ENCODE results near the gene ARID3A. TPM values are rescaled to one million over a fixed set of nuclear protein-coding genes. Genes with fewer than 3 reads are reported as not detected.

Gene ARID3A
- total RNA-seq, 1 donor from 2014 or later: 35.6 TPM

DNA sequence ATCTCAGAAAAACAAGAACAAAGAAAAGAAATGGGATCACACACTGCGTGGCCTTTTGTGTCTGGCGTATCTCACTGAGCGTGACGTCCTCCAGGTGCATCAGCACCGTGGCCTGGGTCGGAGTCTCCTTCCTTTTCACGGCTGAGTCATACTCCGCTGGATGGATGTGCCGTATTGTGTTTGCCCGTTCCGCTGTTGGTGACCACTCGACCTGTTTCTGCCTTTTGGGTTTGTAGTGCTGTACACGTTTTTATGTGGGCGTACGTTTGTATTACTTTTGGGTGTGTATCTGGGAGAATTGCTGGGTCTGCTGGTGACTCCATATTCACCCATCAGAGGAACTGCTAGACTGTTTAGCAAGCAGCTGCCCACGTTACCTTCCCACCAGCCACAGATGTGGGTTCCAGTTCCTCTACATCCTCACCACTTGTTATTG lies 11.4 kb downstream of the ARID3A start:
- H3K27me3 Mint-ChIP-seq: no peaks in the 10 kb centered on the region
- intact Hi-C loops (cut with micrococcal nuclease): no loop called here
- peak; percentile 83 for DNase-seq
- H3K36me3 Mint-ChIP-seq (ENCODE audit: low read depth): peaks cover 30% of the 10 kb centered on the region
- peak overlapping the region; percentile 46 for H3K4me3 Mint-ChIP-seq
- peaks cover 22% of the 10 kb centered on the region for H3K4me1 Mint-ChIP-seq
- peak overlapping the region; percentile 16 for H3K27ac Mint-ChIP-seq
- H3K9me3 Mint-ChIP-seq: no peaks in the 10 kb centered on the region

DNA sequence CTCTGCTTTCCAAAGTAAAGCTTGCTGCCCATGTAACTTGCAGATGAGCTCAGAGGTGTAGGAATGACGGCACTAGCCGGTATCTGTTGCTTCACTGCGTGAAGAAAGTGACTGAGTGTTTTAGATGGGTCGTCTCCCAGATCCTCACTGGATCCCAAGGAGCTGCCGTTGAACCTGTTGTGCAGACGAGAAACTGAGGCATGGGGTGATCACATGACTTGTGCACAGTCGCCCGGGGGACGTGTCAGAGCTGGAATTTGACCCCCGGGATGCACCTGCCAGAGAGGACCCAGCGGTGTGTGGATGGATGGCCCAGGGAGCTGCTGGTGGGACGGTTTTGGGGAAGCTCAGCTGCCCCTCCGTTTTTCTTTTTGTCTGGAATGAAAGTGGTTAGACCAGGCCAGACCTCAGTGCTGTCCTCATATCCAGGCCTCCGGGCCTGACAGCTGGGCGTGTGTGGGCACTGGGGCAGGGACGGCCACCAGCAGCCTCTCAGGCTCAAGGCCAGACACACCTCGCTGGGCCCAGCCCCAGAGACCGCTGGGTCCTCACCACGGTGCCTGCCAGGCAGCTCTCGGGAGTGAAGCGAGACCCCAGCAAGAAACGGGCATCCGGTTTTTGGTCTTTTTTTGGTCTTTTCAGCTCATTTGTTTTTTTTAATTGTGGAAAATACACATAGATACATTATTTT lies 12.5 kb downstream of the ARID3A start:
- Mint-ChIP-seq H3K27me3 (no peaks in the 10 kb centered on the region), H3K9me3 (no peaks in the 10 kb centered on the region), H3K4me3 (no peak overlapping the region), H3K27ac (no peak overlapping the region), H3K36me3 (ENCODE audit: low read depth) (peaks cover 31% of the 10 kb centered on the region), H3K4me1 (peaks cover 19% of the 10 kb centered on the region)
- intact Hi-C loops (cut with micrococcal nuclease): no loop called here
- no peak for DNase-seq

DNA sequence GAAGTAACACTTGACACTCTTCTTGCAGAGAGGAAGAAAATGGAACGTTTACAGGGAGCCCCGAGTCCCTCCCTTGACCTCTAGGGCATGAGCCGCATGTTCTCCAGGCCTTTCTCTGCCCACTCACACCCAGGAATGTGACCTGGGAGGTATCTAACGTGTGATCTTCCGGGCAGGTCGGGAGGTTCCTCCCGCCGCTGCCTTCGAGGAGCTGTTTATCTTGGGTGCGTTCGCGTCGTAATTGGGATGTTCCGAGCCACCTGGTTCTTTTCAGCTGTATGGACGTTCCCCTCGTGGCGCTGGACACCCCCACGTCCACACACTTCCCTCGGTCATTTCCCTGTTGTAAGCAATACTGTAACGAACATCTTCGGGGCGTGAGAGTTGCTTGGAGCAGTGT lies 13.6 kb downstream of the ARID3A start:
- no peak overlapping the region for H3K27ac Mint-ChIP-seq
- peaks cover 33% of the 10 kb centered on the region for H3K36me3 Mint-ChIP-seq (ENCODE audit: low read depth)
- H3K4me3 Mint-ChIP-seq: no peak overlapping the region
- no peaks in the 10 kb centered on the region for H3K27me3 Mint-ChIP-seq
- no peak for DNase-seq
- no peaks in the 10 kb centered on the region for H3K9me3 Mint-ChIP-seq
- intact Hi-C loops (cut with micrococcal nuclease): no loop called here
- peaks cover 19% of the 10 kb centered on the region for H3K4me1 Mint-ChIP-seq

DNA sequence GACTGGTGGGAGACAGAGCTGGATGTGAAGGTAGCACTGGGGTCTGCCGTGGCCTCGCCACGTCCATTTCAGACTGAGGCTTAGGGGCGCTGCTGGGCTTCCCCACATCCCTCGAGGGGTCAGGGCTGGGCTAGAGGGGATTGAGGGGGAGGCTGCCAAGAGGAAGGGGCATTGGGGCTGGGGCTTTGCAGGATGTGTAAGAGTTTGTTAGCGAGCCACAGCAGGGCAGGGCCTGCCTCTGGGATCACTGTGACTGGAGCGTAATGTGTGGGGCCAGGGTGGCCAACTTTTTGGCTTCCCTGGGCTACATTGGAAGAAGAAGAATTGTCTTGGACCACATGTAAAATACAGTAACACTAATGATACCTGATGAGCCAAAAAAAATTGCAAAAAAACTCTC lies 14.1 kb downstream of the ARID3A start:
- peaks cover 33% of the 10 kb centered on the region for H3K36me3 Mint-ChIP-seq (ENCODE audit: low read depth)
- peak overlapping the region; percentile 75 for H3K4me3 Mint-ChIP-seq
- H3K27ac Mint-ChIP-seq: peak overlapping the region; percentile 16
- no peaks in the 10 kb centered on the region for H3K9me3 Mint-ChIP-seq
- intact Hi-C loops (cut with micrococcal nuclease): no loop called here
- peaks cover 20% of the 10 kb centered on the region for H3K4me1 Mint-ChIP-seq
- DNase-seq: no peak
- H3K27me3 Mint-ChIP-seq: no peaks in the 10 kb centered on the region

DNA sequence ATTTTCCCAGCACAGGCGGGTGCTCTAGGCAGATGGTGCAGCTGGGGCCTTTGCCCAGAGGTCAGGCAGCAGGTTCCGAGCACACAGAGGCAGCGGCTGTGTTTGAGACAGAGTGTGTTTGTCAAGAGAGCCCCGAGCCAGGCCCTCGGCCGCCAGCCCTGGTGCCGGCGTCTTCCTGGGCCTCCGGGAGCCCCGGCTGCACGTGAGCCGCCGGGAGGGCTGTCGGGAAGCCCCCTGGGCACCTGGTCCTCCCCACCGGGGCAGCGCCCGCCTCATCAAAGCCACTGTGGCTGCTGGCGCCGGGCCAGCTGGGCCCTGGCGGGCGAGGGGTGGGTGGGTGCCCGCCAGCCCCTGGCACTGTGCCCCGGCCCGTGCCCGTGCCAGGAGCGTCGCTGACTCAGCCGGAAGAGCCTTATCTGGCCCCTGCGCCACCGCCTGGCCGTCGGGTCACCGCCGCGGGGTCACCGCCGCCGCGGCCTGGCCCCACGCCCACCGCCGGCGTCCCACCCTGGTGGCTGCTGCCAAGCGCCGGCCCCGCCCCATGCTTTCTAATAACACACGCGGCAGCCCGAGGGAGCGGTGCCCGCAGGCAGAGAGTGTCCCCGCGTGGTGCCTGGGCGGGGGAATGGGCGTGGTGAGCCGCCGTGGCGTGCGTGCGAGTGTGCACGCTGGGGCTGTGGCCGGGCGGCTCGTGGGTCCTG lies 14.9 kb downstream of the ARID3A start:
- no peaks in the 10 kb centered on the region for H3K27me3 Mint-ChIP-seq
- H3K4me3 Mint-ChIP-seq: peak overlapping the region; percentile 75
- intact Hi-C loops (cut with micrococcal nuclease): no loop called here
- DNase-seq: peak; percentile 86
- H3K4me1 Mint-ChIP-seq: peaks cover 20% of the 10 kb centered on the region
- H3K27ac Mint-ChIP-seq: no peak overlapping the region
- H3K36me3 Mint-ChIP-seq (ENCODE audit: low read depth): peaks cover 28% of the 10 kb centered on the region
- no peaks in the 10 kb centered on the region for H3K9me3 Mint-ChIP-seq

DNA sequence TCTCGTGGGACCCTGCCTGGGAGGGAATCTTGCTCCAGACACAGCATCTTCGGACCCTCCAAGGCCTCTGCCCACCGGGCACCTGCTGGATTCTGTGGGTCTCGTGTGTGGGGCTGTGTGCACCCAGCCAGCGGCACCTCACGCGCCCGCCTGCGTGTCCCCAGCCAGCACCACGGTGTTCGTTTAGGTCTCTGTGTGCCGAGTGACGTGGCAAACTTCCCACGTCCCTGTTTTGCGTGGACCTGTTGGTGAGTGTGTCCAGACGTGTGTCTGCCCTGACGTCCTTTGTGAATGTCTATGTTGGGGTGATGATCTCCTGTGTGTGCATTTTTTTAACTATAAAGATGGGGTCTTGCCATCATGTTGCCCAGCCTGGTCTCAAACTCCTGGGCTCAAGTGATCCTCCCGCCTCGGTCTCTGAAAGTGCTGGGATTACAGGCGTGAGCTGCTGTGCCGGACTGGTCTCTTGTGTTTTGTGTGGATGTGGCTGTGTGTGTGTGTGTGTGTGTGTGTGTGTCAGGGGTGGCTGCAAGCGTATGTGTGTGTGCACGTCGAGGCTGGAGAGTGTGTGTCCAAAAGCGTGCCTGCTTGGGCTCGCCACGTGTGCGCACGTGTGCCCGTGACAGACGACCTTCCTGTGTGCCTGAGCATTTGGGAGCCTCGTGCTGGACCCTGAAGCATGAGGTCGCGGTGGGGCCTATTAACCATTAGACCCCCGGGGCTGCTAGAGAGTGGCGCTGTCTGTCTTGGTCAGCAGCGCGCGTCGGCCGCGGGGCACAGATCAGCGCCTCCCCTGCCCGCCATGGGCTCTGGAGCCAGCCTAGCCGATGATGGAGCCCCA lies 15.7 kb downstream of the ARID3A start:
- H3K4me3 Mint-ChIP-seq: peak overlapping the region; percentile 72
- H3K9me3 Mint-ChIP-seq: no peaks in the 10 kb centered on the region
- DNase-seq: no peak
- intact Hi-C loops (cut with micrococcal nuclease): no loop called here
- H3K36me3 Mint-ChIP-seq (ENCODE audit: low read depth): peaks cover 28% of the 10 kb centered on the region
- no peaks in the 10 kb centered on the region for H3K27me3 Mint-ChIP-seq
- no peak overlapping the region for H3K27ac Mint-ChIP-seq
- H3K4me1 Mint-ChIP-seq: peaks cover 20% of the 10 kb centered on the region

DNA sequence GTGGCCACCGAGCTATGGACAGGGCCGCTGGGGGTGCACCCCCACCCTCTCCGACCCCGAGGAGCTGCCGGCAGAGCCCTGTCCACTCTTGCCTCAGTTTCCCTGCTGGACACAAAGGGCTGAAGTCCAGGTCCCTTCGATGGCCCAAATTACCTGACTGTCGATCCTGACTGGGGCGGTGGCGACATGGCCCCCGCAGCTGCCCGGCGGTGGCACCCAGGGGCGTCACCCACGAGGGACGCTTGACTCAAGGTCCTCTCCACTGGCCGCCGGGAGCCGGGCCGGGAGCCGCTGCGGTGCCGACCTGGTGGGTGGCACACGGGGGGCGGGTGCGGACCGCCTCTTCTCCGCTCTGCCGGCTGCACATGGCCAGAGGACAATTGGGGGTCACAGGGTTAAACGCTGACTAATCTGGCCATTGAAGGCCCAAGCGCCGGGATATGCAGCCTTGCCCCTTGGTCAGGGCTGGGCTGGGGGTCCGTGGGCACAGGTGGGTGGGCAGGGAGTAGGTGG lies 16.4 kb downstream of the ARID3A start:
- Mint-ChIP-seq H3K27ac (no peak overlapping the region), H3K36me3 (ENCODE audit: low read depth) (peaks cover 24% of the 10 kb centered on the region), H3K27me3 (no peaks in the 10 kb centered on the region), H3K9me3 (no peaks in the 10 kb centered on the region), H3K4me3 (no peak overlapping the region), H3K4me1 (peaks cover 18% of the 10 kb centered on the region)
- intact Hi-C loops (cut with micrococcal nuclease): no loop called here
- no peak for DNase-seq

DNA sequence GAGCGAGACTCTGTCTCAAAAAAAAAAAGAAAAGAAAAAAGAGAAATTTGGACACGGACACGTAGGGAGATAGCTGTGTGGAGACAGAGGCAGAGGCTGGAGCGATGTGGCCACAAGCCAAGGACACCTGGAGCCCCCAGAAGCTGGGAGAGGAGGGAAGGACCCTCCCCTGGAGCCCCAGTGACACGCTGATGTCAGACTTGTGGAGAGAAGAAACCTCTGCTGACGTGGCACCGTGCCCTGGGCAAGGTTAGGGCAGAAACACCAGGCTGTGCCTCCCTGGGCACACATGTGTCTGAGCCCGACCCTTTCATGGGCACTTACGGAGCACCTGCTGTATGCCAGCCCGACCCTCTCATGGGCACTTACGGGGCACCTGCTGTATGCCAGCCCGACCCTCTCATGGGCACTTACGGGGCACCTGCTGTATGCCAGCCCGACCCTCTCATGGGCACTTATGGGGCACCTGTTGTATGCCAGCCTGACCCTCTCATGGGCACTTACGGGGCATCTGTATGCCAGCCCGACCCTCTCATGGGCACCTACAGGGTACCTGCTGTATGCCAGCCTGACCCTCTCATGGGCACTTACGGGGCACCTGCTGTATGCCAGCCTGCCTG lies 17.8 kb downstream of the ARID3A start:
- Mint-ChIP-seq H3K4me3 (no peak overlapping the region), H3K9me3 (no peaks in the 10 kb centered on the region), H3K27me3 (no peaks in the 10 kb centered on the region), H3K27ac (no peak overlapping the region), H3K4me1 (peaks cover 12% of the 10 kb centered on the region), H3K36me3 (ENCODE audit: low read depth) (peaks cover 18% of the 10 kb centered on the region)
- intact Hi-C loops (cut with micrococcal nuclease): no loop called here
- no peak for DNase-seq

DNA sequence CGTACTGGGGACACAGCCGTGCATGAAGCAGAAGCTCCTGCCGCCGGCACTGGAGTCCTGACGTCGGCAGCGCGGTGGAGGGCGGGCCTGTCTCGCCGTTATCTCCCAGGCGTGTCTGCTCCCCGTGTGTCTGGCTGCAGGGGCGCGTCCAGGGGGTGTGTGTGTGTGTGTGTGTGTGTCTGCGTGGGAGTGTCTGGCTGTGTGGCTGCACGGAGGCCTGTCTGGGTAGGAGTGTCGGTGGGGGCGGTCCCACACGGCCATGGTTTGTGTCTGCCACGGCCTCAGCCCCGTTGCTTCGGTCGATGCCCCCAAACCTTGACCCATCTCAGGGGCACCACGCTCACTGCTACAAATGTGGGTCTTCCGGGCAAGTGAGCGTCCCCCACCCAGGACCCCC lies 18.3 kb downstream of the ARID3A start:
- intact Hi-C loops (cut with micrococcal nuclease): no loop called here
- H3K9me3 Mint-ChIP-seq: no peaks in the 10 kb centered on the region
- DNase-seq: no peak
- peaks cover 18% of the 10 kb centered on the region for H3K36me3 Mint-ChIP-seq (ENCODE audit: low read depth)
- peaks cover 12% of the 10 kb centered on the region for H3K4me1 Mint-ChIP-seq
- H3K27me3 Mint-ChIP-seq: no peaks in the 10 kb centered on the region
- no peak overlapping the region for H3K4me3 Mint-ChIP-seq
- no peak overlapping the region for H3K27ac Mint-ChIP-seq

DNA sequence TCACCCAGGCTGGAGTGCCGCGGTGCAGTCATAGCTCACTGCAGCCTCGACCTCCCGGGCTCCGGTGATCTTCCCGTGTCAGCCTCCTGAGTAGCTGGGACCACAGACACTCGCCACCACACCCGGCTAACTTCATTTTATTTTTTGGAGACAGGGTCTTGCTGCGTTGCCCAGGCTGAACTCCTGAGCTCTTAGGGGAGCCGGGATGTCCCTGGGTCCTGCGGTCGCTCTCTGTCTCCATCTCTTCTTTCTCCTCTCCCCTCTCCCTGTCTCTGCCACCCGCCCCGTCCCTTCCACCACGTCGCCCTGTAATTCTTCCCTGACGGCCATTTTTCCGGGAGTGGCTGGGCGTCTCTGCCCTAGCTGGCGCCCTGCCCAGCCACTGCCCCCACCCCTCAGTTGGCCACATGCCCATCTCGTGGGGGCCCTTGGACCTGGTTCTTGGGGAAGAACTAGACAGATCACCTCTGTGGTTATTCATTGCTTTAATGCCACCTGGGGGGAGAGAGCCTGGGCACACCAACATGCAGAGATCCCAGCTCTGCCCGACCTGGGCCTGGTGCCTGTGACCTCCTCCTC lies 18.9 kb downstream of the ARID3A start:
- Mint-ChIP-seq H3K27me3 (no peaks in the 10 kb centered on the region), H3K36me3 (ENCODE audit: low read depth) (peaks cover 14% of the 10 kb centered on the region), H3K4me3 (no peak overlapping the region), H3K9me3 (no peaks in the 10 kb centered on the region), H3K27ac (no peak overlapping the region), H3K4me1 (peaks cover 12% of the 10 kb centered on the region)
- no peak for DNase-seq
- intact Hi-C loops (cut with micrococcal nuclease): no loop called here

DNA sequence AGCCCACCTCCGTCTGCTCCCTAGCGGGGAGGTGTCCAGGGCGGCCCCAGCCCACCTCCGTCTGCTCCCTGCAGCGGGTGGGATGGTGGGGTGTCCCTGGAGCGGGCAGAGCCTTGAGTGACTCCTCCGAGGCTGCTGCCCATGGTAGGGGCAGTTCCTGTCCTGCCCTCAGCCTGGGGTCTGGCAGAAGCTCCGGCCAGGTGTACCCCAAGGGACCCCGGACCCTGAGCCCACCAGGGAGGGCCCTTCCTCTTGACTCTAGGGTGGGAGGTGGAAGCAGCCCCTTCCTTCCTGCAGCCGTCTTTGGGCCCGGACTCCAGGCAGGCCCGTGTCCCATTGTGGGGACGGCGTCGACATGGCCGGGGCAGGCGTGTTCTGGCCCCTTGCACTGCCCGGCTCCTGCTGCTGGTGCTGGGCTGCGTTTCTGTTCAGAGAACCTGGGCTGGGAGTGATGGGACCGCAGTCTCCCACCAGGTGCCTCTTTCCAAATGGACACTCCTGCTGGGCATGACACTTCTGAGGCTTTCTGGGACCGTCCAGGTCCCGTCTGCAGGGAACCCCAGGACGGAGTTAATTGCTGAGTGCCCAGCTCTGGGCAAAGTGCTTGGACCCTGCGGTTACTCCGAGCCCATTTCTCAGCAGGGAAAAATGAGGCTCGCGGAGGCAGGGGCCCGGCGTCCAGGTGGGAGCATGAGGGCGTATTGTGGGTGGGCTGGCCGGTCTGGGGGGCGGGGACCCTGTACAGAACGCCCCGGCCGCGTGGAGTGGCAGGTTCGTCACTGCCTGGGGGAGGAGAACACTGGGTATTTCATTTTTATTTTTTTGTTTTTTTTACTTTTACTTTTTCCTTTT lies 19.8 kb downstream of the ARID3A start:
- H3K27ac Mint-ChIP-seq: no peak overlapping the region
- no peak for DNase-seq
- no peak overlapping the region for H3K4me3 Mint-ChIP-seq
- H3K36me3 Mint-ChIP-seq (ENCODE audit: low read depth): peaks cover 8% of the 10 kb centered on the region
- intact Hi-C loops (cut with micrococcal nuclease): no loop called here
- H3K27me3 Mint-ChIP-seq: no peaks in the 10 kb centered on the region
- H3K9me3 Mint-ChIP-seq: no peaks in the 10 kb centered on the region
- H3K4me1 Mint-ChIP-seq: peaks cover 7% of the 10 kb centered on the region

DNA sequence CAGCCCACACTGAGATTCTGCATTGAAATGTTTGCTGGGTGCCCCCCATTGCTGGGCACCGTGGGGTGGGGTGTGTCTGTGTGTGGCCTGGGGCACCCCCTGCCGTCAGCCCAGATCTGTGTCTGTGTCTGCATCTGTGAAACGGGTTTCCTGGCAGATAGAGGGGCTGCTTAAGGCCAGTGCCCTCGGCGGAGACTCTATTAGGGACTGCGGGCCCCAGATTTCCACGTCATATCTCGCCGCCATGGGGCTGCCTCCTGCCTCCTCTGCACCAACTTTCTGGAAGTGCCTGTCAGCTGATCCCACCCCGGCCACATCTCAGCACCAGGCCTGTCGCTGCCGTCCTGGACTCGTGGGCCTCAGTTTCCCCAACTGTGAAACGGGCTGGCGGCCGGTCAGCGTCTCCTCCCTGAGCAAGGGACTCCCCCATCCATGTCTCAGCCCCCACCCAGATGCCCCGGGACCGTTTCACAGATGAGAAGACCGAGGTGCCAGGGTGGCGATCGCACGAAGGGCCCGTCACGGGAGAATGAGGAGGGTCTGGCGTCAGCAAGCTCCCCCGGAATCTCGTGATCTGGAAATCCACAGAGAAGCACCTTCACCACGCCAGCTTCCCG lies 21.4 kb downstream of the ARID3A start:
- Mint-ChIP-seq H3K4me3 (no peak overlapping the region), H3K9me3 (no peaks in the 10 kb centered on the region), H3K27me3 (no peaks in the 10 kb centered on the region), H3K27ac (no peak overlapping the region), H3K36me3 (ENCODE audit: low read depth) (peaks cover 3% of the 10 kb centered on the region), H3K4me1 (peaks cover 1% of the 10 kb centered on the region)
- intact Hi-C loops (cut with micrococcal nuclease): no loop called here
- no peak for DNase-seq
